OCI-LY7 (cell line): ENCODE measurements around the gene FAM227B. TPM values are rescaled to one million over a fixed set of nuclear protein-coding genes. Genes with fewer than 3 reads are reported as not detected.

Experiments used
- BruUV-seq: library from RNA; stranded (reverse); fragments of 400-500 nt; replicated peaks from 2 replicates; lab custom pipeline; 2021; lab: Mats Ljungman, UMichigan
- CTCF ChIA-PET: fragments of 300-600 bp; sonication (Branson Sonifier 250); formaldehyde crosslinking; loops from one replicate; lab custom pipeline; 2022; ENCODE audit warnings: antibody characterized with exemption; ENCODE audit not compliant: unreplicated experiment; lab: Charles Lee
- POLR2A ChIA-PET: fragments of 300-600 bp; sonication (Branson Sonifier 250); formaldehyde crosslinking; loops from one replicate; lab custom pipeline; 2022; ENCODE audit warnings: antibody characterized with exemption; lab: Charles Lee
- DNase-seq: peaks from one replicate; pipeline ENCODE4 v3.0.0-alpha.2; 2015; ENCODE audit warnings: low spot score
- H2AFZ ChIP-seq: fragments of 200-600 bp; sonication (generic), shearing (Covaris generic); 2 replicates; pipeline ENCODE4 v1.6.1; 2014; ENCODE audit warnings: mild to moderate bottlenecking, antibody characterized with exemption, low read length, moderate library complexity
- H3K27ac ChIP-seq: fragments of 200-600 bp; sonication (generic); 2 replicates; pipeline ENCODE4 v1.5.1; 2014; ENCODE audit warnings: mixed run types, low read depth, mild to moderate bottlenecking, moderate library complexity, low read length, inconsistent platforms; ENCODE audit not compliant: poor library complexity, severe bottlenecking
- H3K36me3 ChIP-seq: fragments of 200-600 bp; sonication (generic); 2 replicates; pipeline ENCODE4 v1.6.1; 2014; ENCODE audit warnings: mild to moderate bottlenecking, antibody characterized with exemption, low read length, moderate library complexity, mixed read lengths; ENCODE audit not compliant: insufficient read depth
- H3K4me1 ChIP-seq: fragments of 200-600 bp; sonication (generic); 2 replicates; pipeline ENCODE4 v1.5.1; 2014; ENCODE audit warnings: mild to moderate bottlenecking, low read length; ENCODE audit not compliant: insufficient read depth, poor library complexity, severe bottlenecking
- H3K4me2 ChIP-seq: fragments of 200-600 bp; sonication (generic); 2 replicates; pipeline ENCODE4 v1.6.1; 2014; ENCODE audit warnings: mild to moderate bottlenecking, low read length
- H3K4me3 ChIP-seq: fragments of 200-600 bp; sonication (generic); 2 replicates; pipeline ENCODE4 v1.5.1; 2014; ENCODE audit warnings: mild to moderate bottlenecking, low read depth, low read length; ENCODE audit not compliant: poor library complexity, severe bottlenecking
- H3K79me2 ChIP-seq: fragments of 200-600 bp; sonication (generic); 2 replicates; pipeline ENCODE4 v1.6.1; 2016; ENCODE audit warnings: low read depth, mild to moderate bottlenecking, low read length, moderate library complexity, mixed read lengths; ENCODE audit not compliant: insufficient read depth
- H3K9me2 ChIP-seq: fragments of 200-600 bp; sonication (generic); 2 replicates; pipeline ENCODE4 v1.6.1; 2016; ENCODE audit warnings: mild to moderate bottlenecking, low read length, mixed read lengths; ENCODE audit not compliant: insufficient read depth
- H3K9me3 ChIP-seq: fragments of 200-600 bp; sonication (generic); 2 replicates; pipeline ENCODE4 v1.6.1; 2014; ENCODE audit warnings: mild to moderate bottlenecking, mixed run types, low read length, mixed read lengths
- H4K20me1 ChIP-seq: fragments of 200-600 bp; sonication (generic); 2 replicates; pipeline ENCODE4 v1.6.1; 2014; ENCODE audit warnings: mild to moderate bottlenecking, antibody characterized with exemption, low read length, moderate library complexity, mixed read lengths; ENCODE audit not compliant: insufficient read depth
- CTCF ChIP-seq: fragments of 200-600 bp; sonication (generic); conservative IDR thresholded peaks from 2 replicates; pipeline ENCODE4 v1.5.1; 2014; ENCODE audit warnings: mild to moderate bottlenecking, antibody characterized with exemption, low read length, moderate library complexity, mixed read lengths
- EZH2phosphoT487 ChIP-seq: fragments of 200-600 bp; sonication (generic); IDR thresholded peaks from 2 replicates; pipeline ENCODE4 v1.6.1; 2018; ENCODE audit warnings: low read depth, borderline replicate concordance, mild to moderate bottlenecking, mixed run types, antibody characterized with exemption, low read length, moderate library complexity, mixed read lengths
- intact Hi-C: fragments of 100-400 bp; cut with micrococcal nuclease; formaldehyde crosslinking; loops from one replicate; pipeline ENCODE4 v1.10.0; 2022; ENCODE audit not compliant: unreplicated experiment
- total RNA-seq, 2 experiments: library from RNA; depleted of rRNA in 1 of 2; stranded (reverse); fragments of >200 nt in 1 of 2; shearing (Covaris generic) in 1 of 2; gene quantifications; 2 replicates each; pipeline ENCODE4 v1.2.3, GENCODE V29; 2014 to 2022

FAM227B gene
- total RNA-seq, 2 experiments from 2014 or later = 2.9 to 6.2 TPM

GRCh38 chr15:49637857-49638256 lies 17.2 kb upstream of the FAM227B start:
- intact Hi-C loops = no loop called here
- peaks cover 22% of the 10 kb centered on the region for H3K36me3 ChIP-seq
- CTCF ChIA-PET = no interaction called here
- H3K9me3 ChIP-seq = no peaks in the 10 kb centered on the region
- POLR2A ChIA-PET = interaction anchor here (1.1 kb wide), 1 partner anchor 9 kb away, joined by 3 read pairs; no protein-coding TSS in a partner anchor
- H4K20me1 ChIP-seq = no peaks in the 10 kb centered on the region
- TF ChIP-seq CTCF (no peak), EZH2phosphoT487 (no peak)
- no peak overlapping the region for H2AFZ ChIP-seq
- no peak overlapping the region for H3K27ac ChIP-seq
- H3K9me2 ChIP-seq = no peaks in the 10 kb centered on the region
- H3K4me1 ChIP-seq = no peaks in the 10 kb centered on the region
- no peak overlapping the region for H3K4me2 ChIP-seq
- no peak overlapping the region for H3K4me3 ChIP-seq
- BruUV-seq = no TSS peak
- no peak for DNase-seq
- no peaks in the 10 kb centered on the region for H3K79me2 ChIP-seq

GRCh38 chr15:49628379-49628778 lies 7.8 kb upstream of the FAM227B start:
- no peaks in the 10 kb centered on the region for H3K4me1 ChIP-seq
- TF ChIP-seq EZH2phosphoT487 = no peak
- no peak for TF ChIP-seq CTCF
- peaks cover 22% of the 10 kb centered on the region; the same call in 1 of the 2 replicates for H3K9me3 ChIP-seq
- BruUV-seq = no TSS peak
- ChIA-PET POLR2A (interaction anchor here (1.2 kb wide), 1 partner anchor 9 kb away, joined by 3 read pairs; no protein-coding TSS in a partner anchor), CTCF (no interaction called here)
- no peaks in the 10 kb centered on the region for H3K79me2 ChIP-seq
- no peaks in the 10 kb centered on the region for H4K20me1 ChIP-seq
- no peak overlapping the region for H3K4me2 ChIP-seq
- H3K4me3 ChIP-seq = no peak overlapping the region
- intact Hi-C loops = loop anchor here (10.0 kb wide), 1 partner anchor 1294 kb away; the partner anchor contains the start of gene DUT
- no peaks in the 10 kb centered on the region for H3K9me2 ChIP-seq
- no peak overlapping the region for H3K27ac ChIP-seq
- H3K36me3 ChIP-seq = peaks cover 50% of the 10 kb centered on the region
- no peak overlapping the region for H2AFZ ChIP-seq
- DNase-seq = no peak

- Histone ChIP-seq H3K9me3 (peaks cover 22% of the 10 kb centered on the region; the same call in 1 of the 2 replicates), H3K27ac (no peak overlapping the region), H4K20me1 (no peaks in the 10 kb centered on the region), H3K36me3 (peaks cover 47% of the 10 kb centered on the region), H3K4me1 (peaks cover 2% of the 10 kb centered on the region), H3K4me2 (no peak overlapping the region), H2AFZ (no peak overlapping the region), H3K79me2 (peaks cover 4% of the 10 kb centered on the region; the same call in 1 of the 2 replicates), H3K9me2 (no peaks in the 10 kb centered on the region), H3K4me3 (no peak overlapping the region)
- intact Hi-C loops = loop anchor here (10.0 kb wide), 1 partner anchor 1293 kb away; the partner anchor contains the start of gene DUT
- no peak for TF ChIP-seq CTCF
- no peak for TF ChIP-seq EZH2phosphoT487
- no peak for DNase-seq
- no TSS peak for BruUV-seq
- POLR2A ChIA-PET = no interaction called here
- CTCF ChIA-PET = no interaction called here
These were observed 6.8 kb upstream of the FAM227B start for GRCh38 chr15:49627407-49627877.
